H9 (cell line): ENCODE data around the gene HIC1. TPM values are rescaled to one million over a fixed set of nuclear protein-coding genes. Genes with fewer than 3 reads are reported as not detected.

Experiments
- DNase-seq: peaks from one replicate; pipeline ENCODE4 v3.0.0-alpha.2; 2017
- H2AFZ ChIP-seq: one replicate; pipeline ENCODE4 v1.6.1; 2013; ENCODE audit warnings: mild to moderate bottlenecking, low read length, control low read depth, moderate library complexity
- H2AK5ac ChIP-seq: 2 replicates; pipeline ENCODE4 v1.6.1; 2013; ENCODE audit warnings: low read length, control low read depth, mixed read lengths; ENCODE audit not compliant: insufficient read length
- H2BK120ac ChIP-seq: one replicate; pipeline ENCODE4 v1.6.1; 2013; ENCODE audit warnings: low read depth, mild to moderate bottlenecking, low read length, control low read depth, inconsistent platforms; ENCODE audit not compliant: poor library complexity, severe bottlenecking
- H2BK12ac ChIP-seq: 2 replicates; pipeline ENCODE4 v1.6.1; 2013; ENCODE audit warnings: low read length, control low read depth, mixed read lengths, low read depth; ENCODE audit not compliant: insufficient read length
- H2BK15ac ChIP-seq: 2 replicates; pipeline ENCODE4 v1.6.1; 2013; ENCODE audit warnings: low read depth, low read length, control low read depth
- H2BK20ac ChIP-seq: one replicate; pipeline ENCODE4 v1.6.1; 2013; ENCODE audit warnings: low read depth, mild to moderate bottlenecking, low read length, control low read depth, inconsistent platforms; ENCODE audit not compliant: poor library complexity, severe bottlenecking
- H2BK5ac ChIP-seq: 2 replicates; pipeline ENCODE4 v1.6.1; 2013; ENCODE audit warnings: low read length, control low read depth, mixed read lengths; ENCODE audit not compliant: insufficient read length
- H3K14ac ChIP-seq: 2 replicates; pipeline ENCODE4 v1.6.1; 2013; ENCODE audit warnings: low read length, control low read depth; ENCODE audit not compliant: insufficient read depth
- H3K18ac ChIP-seq: 2 replicates; pipeline ENCODE4 v1.6.1; 2013; ENCODE audit warnings: low read depth, mild to moderate bottlenecking, mixed read lengths, low read length, control low read depth; ENCODE audit not compliant: insufficient read length
- H3K23ac ChIP-seq: 2 replicates; pipeline ENCODE4 v1.6.1; 2013; ENCODE audit warnings: low read length, control low read depth, mixed read lengths, low read depth; ENCODE audit not compliant: insufficient read length
- H3K23me2 ChIP-seq: 2 replicates; pipeline ENCODE4 v1.6.1; 2013; ENCODE audit warnings: low read depth, mild to moderate bottlenecking, mixed read lengths, low read length, control low read depth; ENCODE audit not compliant: insufficient read length, poor library complexity, severe bottlenecking
- H3K27ac ChIP-seq: 2 replicates; pipeline ENCODE4 v1.5.1; 2013; ENCODE audit warnings: low read length, control low read depth, mixed read lengths, low read depth; ENCODE audit not compliant: insufficient read length
- H3K27me3 ChIP-seq: 2 replicates; pipeline ENCODE4 v1.6.1; 2013; ENCODE audit warnings: low read length, control low read depth, inconsistent platforms; ENCODE audit not compliant: insufficient read depth
- H3K4ac ChIP-seq: 2 replicates; pipeline ENCODE4 v1.6.1; 2013; ENCODE audit warnings: low read depth, mild to moderate bottlenecking, control low read depth, inconsistent platforms, low read length, moderate library complexity
- H3K4me1 ChIP-seq: 2 replicates; pipeline ENCODE4 v1.6.1; 2013; ENCODE audit warnings: low read length, control low read depth, inconsistent platforms; ENCODE audit not compliant: insufficient read depth
- H3K4me2 ChIP-seq: 2 replicates; pipeline ENCODE4 v1.6.1; 2013; ENCODE audit warnings: low read length, control low read depth, mixed read lengths; ENCODE audit not compliant: insufficient read length, insufficient read depth
- H3K56ac ChIP-seq: 2 replicates; pipeline ENCODE4 v1.6.1; 2013; ENCODE audit warnings: low read depth, mild to moderate bottlenecking, mixed read lengths, low read length, control low read depth; ENCODE audit not compliant: insufficient read length
- H3K79me1 ChIP-seq: 2 replicates; pipeline ENCODE4 v1.6.1; 2013; ENCODE audit warnings: low read depth, mild to moderate bottlenecking, moderate library complexity, low read length, control low read depth, inconsistent platforms; ENCODE audit not compliant: insufficient read depth, poor library complexity, severe bottlenecking
- H3K79me2 ChIP-seq: 2 replicates; pipeline ENCODE4 v1.6.1; 2013; ENCODE audit warnings: low read length, control low read depth, inconsistent platforms; ENCODE audit not compliant: insufficient read depth
- H3K9ac ChIP-seq: 2 replicates; pipeline ENCODE4 v1.6.1; 2013; ENCODE audit warnings: low read length, control low read depth, mixed read lengths; ENCODE audit not compliant: insufficient read length; ENCODE audit errors: extremely low read depth
- H3K9me3 ChIP-seq: one replicate; pipeline ENCODE4 v1.6.1; 2013; ENCODE audit warnings: low read depth, low read length, inconsistent platforms; ENCODE audit not compliant: control insufficient read depth
- H3T11ph ChIP-seq: one replicate; pipeline ENCODE4 v1.6.1; 2013; ENCODE audit warnings: mild to moderate bottlenecking, low read length, control low read depth, inconsistent platforms
- H4K20me1 ChIP-seq: one replicate; pipeline ENCODE4 v1.6.1; 2013; ENCODE audit not compliant: control insufficient read depth, insufficient read length, insufficient read depth
- H4K5ac ChIP-seq: 2 replicates; pipeline ENCODE4 v1.6.1; 2013; ENCODE audit warnings: low read depth, mild to moderate bottlenecking, mixed read lengths, low read length, control low read depth; ENCODE audit not compliant: insufficient read length
- H4K8ac ChIP-seq: replicated peaks from 2 replicates; pipeline ENCODE4 v1.6.1; 2013; ENCODE audit warnings: low read length, control low read depth, mixed read lengths, low read depth; ENCODE audit not compliant: insufficient read length
- H4K91ac ChIP-seq: 2 replicates; pipeline ENCODE4 v1.6.1; 2013; ENCODE audit warnings: low read depth, mild to moderate bottlenecking, moderate library complexity, mixed read lengths, low read length, control low read depth; ENCODE audit not compliant: insufficient read length
- H3K27ac Mint-ChIP-seq, 3 experiments: 2 replicates in 2 of 3; 3 replicates in 1 of 3; pipeline ENCODE4 v1.8.0; 2020 to 2021; ENCODE audit warnings: mixed read lengths in 3 of 3, mild to moderate bottlenecking in 1 of 3, moderate library complexity in 1 of 3
- H3K27me3 Mint-ChIP-seq: 2 replicates; pipeline ENCODE4 v1.8.0; 2021; ENCODE audit warnings: low read depth, mild to moderate bottlenecking, moderate library complexity, mixed read lengths
- H3K36me3 Mint-ChIP-seq, 3 experiments: 2 replicates in 2 of 3; 3 replicates in 1 of 3; pipeline ENCODE4 v1.8.0; 2020 to 2021; ENCODE audit warnings: low read depth in 3 of 3, mixed read lengths in 3 of 3; ENCODE audit not compliant: insufficient read depth in 1 of 3
- H3K4me1 Mint-ChIP-seq, 2 experiments: 2 replicates each; pipeline ENCODE4 v1.8.0; 2020; ENCODE audit warnings: mixed read lengths in 2 of 2
- H3K4me3 Mint-ChIP-seq, 2 experiments: 2 replicates in 1 of 2; 3 replicates in 1 of 2; pipeline ENCODE4 v1.8.0; 2020 to 2021; ENCODE audit warnings: mild to moderate bottlenecking in 2 of 2, mixed read lengths in 2 of 2, moderate library complexity in 1 of 2
- H3K9me3 Mint-ChIP-seq, 2 experiments: 2 replicates in 1 of 2; 3 replicates in 1 of 2; pipeline ENCODE4 v1.8.0; 2020; ENCODE audit warnings: mild to moderate bottlenecking in 2 of 2, mixed read lengths in 2 of 2, moderate library complexity in 1 of 2
- CTCF ChIP-seq: fragments of 200-600 bp; sonication (generic); conservative IDR thresholded peaks from 3 replicates; pipeline ENCODE4 v1.8.0; 2021; ENCODE audit warnings: antibody characterized with exemption, mild to moderate bottlenecking
- WGBS: extraction: QIAGEN DNeasy Blood & Tissue Kit; methylation state at CpG from one replicate; pipeline ENCODE4 v1.1.7; 2013; ENCODE audit warnings: missing lambda C conversion rate, low lambda C conversion rate, mixed read lengths; ENCODE audit not compliant: insufficient read length; ENCODE audit errors: extremely low coverage; 5-methylcytosine and 5-hydroxymethylcytosine counted together
- total RNA-seq: library from RNA; stranded (reverse); gene quantifications from 2 replicates; pipeline ENCODE4 v1.2.1, GENCODE V29; 2021

Gene HIC1
- total RNA-seq, 1 experiment from 2014 or later = 1.8 TPM

DNA sequence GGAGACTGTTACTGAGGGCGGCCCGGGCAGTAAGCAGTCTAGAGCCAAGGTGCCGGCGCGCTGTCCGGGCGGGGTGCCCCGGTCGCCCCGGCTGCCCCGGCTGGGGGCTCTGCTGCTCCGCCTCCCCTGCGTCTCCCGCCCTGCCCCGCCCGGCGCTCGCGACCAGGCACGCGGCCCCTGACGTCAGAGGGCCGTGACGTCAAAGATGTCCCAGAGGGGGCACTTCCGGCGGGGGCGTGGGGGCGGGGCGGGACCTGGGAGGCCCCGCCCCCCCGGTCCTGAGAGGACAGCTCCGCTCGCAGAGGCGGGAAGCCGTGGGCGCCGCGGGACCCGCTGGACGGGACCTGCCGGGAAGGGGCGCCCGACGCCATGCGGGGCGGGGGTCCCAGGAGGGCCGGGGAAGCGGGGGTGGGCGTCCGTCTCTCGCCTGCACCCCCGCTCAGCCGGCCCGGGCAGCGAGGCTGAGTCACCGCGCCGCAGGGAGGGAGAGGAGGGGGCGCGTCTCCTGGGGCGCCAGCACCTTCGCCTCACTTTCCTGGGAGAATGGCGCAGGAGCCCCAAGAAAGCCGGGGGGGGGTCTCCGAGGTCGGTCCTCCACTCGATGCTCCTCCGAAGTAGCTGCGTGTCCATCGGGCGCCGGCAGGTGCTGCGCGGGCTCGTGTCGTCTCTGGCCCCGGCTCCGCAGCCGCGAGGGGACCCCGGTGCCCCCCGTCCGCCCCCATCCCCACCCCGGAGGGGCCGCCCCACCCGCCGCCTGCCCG, 4.4 kb upstream of the HIC1 start:
- peaks cover 4% of the 10 kb centered on the region for H4K20me1 ChIP-seq

More for the DNA sequence above, 4.4 kb upstream of the HIC1 start:
- H3K27me3 Mint-ChIP-seq = peaks cover 68% of the 10 kb centered on the region
- Histone ChIP-seq H3K23me2 (peaks cover 6% of the 10 kb centered on the region), H4K8ac (no peak overlapping the region), H3K27me3 (peaks cover 48% of the 10 kb centered on the region), H2BK20ac (no peak overlapping the region), H3K56ac (no peak overlapping the region), H2AK5ac (no peak overlapping the region), H2AFZ (no peak overlapping the region), H4K91ac (no peak overlapping the region), H2BK15ac (no peak overlapping the region), H3T11ph (no peak overlapping the region), H3K18ac (no peak overlapping the region), H3K79me2 (no peaks in the 10 kb centered on the region), H3K4ac (no peak overlapping the region), H3K23ac (no peak overlapping the region), H3K9me3 (no peaks in the 10 kb centered on the region), H3K27ac (no peak overlapping the region), H3K4me2 (peak overlapping the region; percentile 17), H3K79me1 (no peaks in the 10 kb centered on the region), H2BK12ac (no peak overlapping the region), H3K14ac (no peak overlapping the region), H3K4me1 (no peaks in the 10 kb centered on the region), H2BK5ac (no peak overlapping the region), H4K5ac (no peak overlapping the region), H2BK120ac (no peak overlapping the region), H3K9ac (no peak overlapping the region)
- H3K27ac Mint-ChIP-seq = no peak overlapping the region
- peak; percentile 72 for DNase-seq
- no peaks in the 10 kb centered on the region; a peak in 2 of 7 replicates for H3K36me3 Mint-ChIP-seq
- no peak for TF ChIP-seq CTCF
- H3K4me1 Mint-ChIP-seq = peaks cover 8 to 9% of the 10 kb centered on the region in 2 experiments; a peak in 3 of 4 replicates
- H3K9me3 Mint-ChIP-seq = no peaks in the 10 kb centered on the region
- no peak overlapping the region for H3K4me3 Mint-ChIP-seq
- WGBS = no CpG with 5 or more reads among the region's 88 CpGs
